Stimulated activated naive CD8-positive, alpha-beta T cell treated with anti-CD3 and anti-CD28 coated beads, Interleukin-15, Interleukin-2, amounts not matched to agents 100 U/mL and 50 U/mL, for 24 hours (primary cell): ENCODE measurements around the gene ACOT13.
"Not testable (repeated sequence)": the region's sequence is repeated elsewhere in the genome, so short reads cannot be mapped to it uniquely, and the experiment has no call there.

ENCODE experiments used
- ATAC-seq: fragments of 150-1000 bp; cut with Tn5 transposase; one replicate; pipeline ENCODE4 v1.10.0; 2021
- DNase-seq: peaks from one replicate; pipeline ENCODE4 v3.0.0; 2021

The ACOT13 gene

GRCh38 chr6:24692848-24693592 lies 26.1 kb downstream of the ACOT13 start:
- ATAC-seq (peak; percentile 52), DNase-seq (no peak)

GRCh38 chr6:24694198-24694597 lies 27.3 kb downstream of the ACOT13 start:
- ATAC-seq = no peak
- DNase-seq = no peak

- peak; percentile 20 for DNase-seq
- peak; percentile 57 for ATAC-seq
These were observed 28.8 kb downstream of the ACOT13 start for GRCh38 chr6:24695635-24696034.

- no peak for DNase-seq
- no peak for ATAC-seq
These were observed 29.2 kb downstream of the ACOT13 start for GRCh38 chr6:24696097-24696496.

GRCh38 chr6:24699521-24700359 lies 32.9 kb downstream of the ACOT13 start:
- ATAC-seq (peak; percentile 60), DNase-seq (no peak)

- no peak for DNase-seq
- no peak for ATAC-seq
These were observed 35.9 kb downstream of the ACOT13 start for GRCh38 chr6:24702720-24703282.

- DNase-seq = no peak
- ATAC-seq = no peak
These were observed 37.6 kb downstream of the ACOT13 start for GRCh38 chr6:24704468-24704867.

GRCh38 chr6:24708612-24709011 lies 41.7 kb downstream of the ACOT13 start:
- DNase-seq = no peak
- ATAC-seq = no peak

- DNase-seq (no peak), ATAC-seq (no peak)
These were observed 42.3 kb downstream of the ACOT13 start for GRCh38 chr6:24709014-24709711.

GRCh38 chr6:24710519-24711303 lies 43.8 kb downstream of the ACOT13 start:
- no peak for ATAC-seq

GRCh38 chr6:24716602-24717148 lies 49.8 kb downstream of the ACOT13 start:
- not testable (repeated sequence) for DNase-seq, ATAC-seq

More at GRCh38 chr6:24710519-24711303, 43.8 kb downstream of the ACOT13 start:
- DNase-seq = no peak

GRCh38 chr6:24718449-24719124 lies 51.7 kb downstream of the ACOT13 start:
- ATAC-seq = no peak

GRCh38 chr6:24719125-24719971 lies 52.5 kb downstream of the ACOT13 start, which contains the start of gene C6orf62:
Gene C6orf62 (minus strand): TSS chr6:24719154. CDS start chr6:24718668, 486 bp downstream.
- peak; percentile 64 for DNase-seq
- peak; percentile 4 for ATAC-seq

More at GRCh38 chr6:24718449-24719124, 51.7 kb downstream of the ACOT13 start:
- no peak for DNase-seq

- DNase-seq (peak; percentile 81), ATAC-seq (peak; percentile 11)
These were observed 53.3 kb downstream of the ACOT13 start for GRCh38 chr6:24720131-24720603.

GRCh38 chr6:24720604-24721460 lies 54.0 kb downstream of the ACOT13 start:
- ATAC-seq (peak; percentile 94), DNase-seq (peak; percentile 99)

- ATAC-seq = peak; percentile 64
- no peak for DNase-seq
These were observed 54.8 kb downstream of the ACOT13 start for GRCh38 chr6:24721461-24722215.

- DNase-seq (no peak), ATAC-seq (no peak)
These were observed 56.4 kb downstream of the ACOT13 start for GRCh38 chr6:24723270-24723669.
